NCI-H2171 treated with DMSO at 0.1 percent for 48 hours (cell line): Measurements from ENCODE around the gene TTC6.

ENCODE experiments used
- DNase-seq: peaks from one replicate; lab custom pipeline; 2025; lab: John Stamatoyannopoulos, UW

The TTC6 gene

DNA sequence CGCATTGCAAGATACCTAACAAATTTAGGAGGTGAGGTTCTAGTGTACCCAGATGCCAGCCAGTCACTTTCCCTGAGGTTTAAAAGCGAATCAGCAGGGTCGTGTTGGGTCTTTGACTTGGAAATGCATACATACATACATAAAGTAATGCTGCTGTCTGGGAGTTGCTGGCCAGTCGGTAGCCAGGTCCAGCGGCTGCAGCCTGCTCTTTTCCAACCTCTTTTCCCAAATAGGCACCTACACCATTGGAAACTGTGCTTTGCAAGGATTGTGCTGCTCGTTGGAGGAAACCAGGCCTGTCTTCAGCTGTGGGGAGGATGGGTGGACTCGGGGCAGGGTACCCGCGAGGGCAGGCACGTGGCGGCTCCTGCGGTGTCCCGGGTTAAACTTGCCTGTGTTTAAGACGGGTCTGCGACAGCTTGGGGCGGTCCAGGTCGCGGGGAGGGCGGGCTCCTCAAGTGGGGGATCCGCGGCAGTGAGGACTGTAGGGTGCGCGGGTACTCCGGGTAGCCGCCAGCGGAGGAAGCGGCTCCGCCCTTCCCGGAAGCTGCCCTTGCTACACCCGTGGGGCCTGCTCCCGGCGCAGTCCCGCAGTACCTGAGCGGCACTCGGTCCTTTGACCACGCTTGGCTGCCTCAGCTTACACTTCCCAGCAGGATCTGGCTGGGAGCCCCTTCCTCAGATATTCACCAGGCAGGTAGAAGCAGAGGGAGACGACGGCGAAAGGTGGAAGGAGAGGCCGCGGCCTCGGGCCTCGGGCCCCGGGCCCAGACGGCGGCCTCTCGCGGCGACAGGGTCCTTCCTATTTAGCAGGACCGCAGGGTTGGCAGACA is 2.7 kb downstream of the TTC6 start:
- peak; percentile 66 for DNase-seq

DNA sequence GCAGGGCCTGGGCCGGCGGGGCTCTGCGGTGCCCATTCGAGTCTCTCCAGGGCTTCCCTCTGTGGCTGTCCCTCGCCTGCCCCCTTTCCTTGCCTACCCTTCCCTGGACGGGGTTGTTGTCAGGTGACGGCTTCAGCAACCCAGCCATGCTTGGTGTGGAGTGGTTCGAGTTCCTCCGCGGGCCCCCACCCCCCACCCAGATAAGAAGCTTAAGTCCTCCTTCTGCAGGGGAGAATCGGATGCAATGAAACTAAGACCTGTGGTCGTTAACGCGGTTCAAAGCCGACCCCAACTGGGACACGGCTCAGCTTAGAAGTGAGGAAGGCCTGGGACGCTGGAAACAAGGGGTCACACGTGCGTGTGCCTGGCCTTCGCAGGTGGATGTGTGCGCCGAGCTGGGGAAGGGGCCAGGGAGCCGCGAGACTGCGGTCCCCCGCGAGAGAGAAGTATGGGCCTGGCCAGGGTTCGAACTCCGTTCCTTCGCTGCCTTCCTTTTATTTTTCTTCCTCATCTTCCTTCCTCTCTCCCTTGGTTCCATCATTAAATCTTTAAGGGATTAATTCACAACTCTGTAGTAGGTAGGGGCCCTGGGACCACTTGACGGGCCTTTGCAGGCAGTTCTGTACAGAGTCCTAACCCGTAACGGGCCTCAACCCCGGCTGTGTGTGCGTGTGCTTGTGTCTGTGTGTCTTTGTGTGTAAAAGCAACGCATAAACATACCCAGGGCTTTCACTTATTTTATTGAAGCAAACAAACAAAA is 3.5 kb downstream of the TTC6 start:
- DNase-seq = peak; percentile 55

DNA sequence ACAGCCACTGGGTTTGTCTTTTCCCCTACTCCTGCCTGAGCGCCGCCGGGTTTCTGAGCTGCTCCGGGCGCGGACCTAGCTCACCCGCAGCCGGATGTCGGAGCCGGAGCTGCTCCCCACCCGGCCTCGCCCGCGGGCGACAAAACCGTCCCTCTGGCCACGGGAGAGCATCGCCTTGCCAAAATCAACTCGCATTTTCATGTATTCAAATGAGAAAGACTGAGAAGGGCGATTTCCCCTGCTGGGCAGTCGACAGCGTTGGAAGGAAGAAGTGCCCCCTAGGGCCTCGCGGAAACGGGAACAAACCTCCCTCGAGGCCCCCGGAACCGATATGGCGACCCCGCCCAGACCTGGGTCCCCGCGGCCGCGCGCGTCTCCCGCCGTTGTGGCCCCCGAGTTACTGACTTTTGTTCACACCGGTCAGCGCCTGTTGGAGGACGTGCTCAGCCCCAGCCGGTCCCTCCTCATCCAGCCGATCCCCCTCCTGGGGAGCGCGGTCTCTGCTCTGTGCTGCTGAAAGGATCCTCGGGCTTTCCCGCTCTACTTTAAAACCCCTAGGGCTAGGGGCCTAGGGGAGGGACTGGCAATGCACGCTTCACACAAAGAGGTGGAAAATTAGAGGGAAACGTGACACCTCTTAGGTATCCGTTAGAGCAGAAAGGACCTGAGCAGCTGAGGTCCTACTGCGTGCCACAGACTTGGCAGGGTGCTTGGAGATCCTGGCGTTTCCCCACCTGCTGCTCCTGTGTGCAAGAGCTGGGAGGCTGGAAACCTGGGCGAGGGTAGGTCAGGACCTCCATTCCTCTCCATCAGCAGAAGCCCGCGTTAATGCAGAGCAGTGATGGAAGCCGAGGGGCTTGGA is 4.3 kb downstream of the TTC6 start:
- peak; percentile 82 for DNase-seq

DNA sequence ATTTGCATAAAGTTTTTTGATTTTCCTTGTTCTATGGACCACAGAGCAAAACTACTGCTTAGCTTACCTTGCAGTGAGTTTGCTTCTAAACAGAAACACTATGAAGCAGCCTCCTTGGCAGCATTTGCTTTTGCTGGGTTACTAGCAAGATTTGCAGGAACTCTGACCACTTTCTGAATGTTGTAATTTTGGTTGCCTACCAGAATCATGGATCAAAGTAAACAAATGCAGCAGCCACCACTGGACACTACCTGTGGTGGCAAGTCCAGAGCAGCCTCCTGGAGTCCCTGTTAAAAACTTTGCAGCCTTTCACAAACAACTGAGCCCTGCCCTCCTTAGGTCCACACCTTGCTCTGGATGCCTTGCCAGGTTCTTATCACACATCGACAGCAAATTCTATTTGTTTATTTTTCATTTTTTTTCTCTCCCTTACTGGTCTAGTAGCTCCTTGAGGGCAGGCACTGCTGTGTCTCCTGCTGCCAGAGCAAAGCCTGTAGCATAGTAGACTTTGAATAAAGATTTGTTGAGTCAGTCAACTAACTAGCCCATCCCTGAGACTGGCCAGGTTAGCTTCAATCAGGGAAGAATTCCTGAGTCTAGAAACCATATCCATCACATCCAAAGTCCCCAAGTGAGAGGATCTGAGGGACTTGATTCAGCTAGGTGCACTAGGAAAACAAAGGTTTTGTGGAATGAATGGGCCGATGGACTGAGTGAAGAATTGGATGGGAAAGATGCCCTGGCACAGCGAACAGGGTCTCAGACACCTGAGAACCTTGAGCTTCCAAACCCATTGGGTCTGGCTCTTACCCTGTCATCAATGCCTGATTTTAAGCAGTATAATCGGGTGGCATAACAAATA is 5.7 kb downstream of the TTC6 start:
- no peak for DNase-seq

DNA sequence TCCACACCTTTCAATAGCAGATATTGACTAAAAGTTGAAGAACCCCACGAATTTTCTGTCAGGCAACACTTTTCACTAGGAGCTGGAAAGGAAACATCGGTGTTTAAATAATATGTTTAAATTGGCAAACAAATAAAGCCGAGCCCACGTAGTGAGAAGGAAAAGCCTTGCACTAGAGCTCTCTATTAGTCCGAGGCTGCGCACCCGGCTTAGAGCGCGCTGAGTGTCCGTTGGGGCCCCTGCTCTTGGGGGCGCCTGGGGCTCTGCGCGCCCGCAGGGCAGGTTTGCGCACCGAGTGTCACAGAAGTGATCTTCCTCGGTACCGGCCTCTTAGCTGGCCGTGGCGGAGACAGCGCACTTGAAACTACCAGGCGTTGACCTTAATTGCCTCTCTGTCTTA is 6.4 kb downstream of the TTC6 start:
- DNase-seq = no peak

DNA sequence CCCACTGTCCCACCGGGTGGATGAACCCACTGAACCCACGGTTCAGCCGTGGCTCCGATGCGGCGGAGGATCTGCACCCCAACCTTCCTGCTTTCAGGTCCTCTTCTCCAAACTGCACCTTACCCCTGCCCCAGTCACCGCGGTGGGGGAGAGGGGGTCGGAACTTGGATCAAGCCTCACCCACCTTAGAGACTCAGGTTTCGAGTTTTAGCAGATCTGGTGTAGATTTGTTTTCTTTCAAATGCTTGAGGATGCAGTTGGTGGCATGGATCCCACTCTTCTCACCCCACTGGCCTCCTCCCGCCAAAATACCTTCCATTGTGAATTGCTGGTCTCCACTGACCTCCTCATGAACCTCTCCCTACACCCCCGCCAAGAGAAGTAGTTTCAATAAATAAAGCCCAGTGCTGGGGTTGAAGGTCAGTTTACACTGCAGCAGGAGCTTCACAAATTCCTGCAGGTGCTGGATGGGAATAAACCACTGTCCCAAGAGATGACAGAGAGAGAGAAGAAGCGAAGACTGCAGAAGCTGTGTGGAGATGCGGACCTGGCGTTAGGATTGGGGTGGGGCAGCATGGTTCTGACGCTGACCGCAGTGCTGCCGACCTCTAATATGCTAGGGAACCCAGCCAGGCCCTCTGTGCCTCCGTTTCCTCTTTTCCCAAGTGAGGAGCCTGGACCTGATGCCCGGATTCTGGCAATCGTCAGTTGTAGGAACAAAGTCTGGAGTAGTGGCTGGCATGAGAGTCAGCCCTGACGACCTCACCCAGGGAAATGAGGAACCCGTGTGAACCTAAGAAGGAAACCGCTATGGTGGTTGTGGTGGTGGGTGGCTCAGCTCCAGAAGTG is 7.4 kb downstream of the TTC6 start:
- no peak for DNase-seq

DNA sequence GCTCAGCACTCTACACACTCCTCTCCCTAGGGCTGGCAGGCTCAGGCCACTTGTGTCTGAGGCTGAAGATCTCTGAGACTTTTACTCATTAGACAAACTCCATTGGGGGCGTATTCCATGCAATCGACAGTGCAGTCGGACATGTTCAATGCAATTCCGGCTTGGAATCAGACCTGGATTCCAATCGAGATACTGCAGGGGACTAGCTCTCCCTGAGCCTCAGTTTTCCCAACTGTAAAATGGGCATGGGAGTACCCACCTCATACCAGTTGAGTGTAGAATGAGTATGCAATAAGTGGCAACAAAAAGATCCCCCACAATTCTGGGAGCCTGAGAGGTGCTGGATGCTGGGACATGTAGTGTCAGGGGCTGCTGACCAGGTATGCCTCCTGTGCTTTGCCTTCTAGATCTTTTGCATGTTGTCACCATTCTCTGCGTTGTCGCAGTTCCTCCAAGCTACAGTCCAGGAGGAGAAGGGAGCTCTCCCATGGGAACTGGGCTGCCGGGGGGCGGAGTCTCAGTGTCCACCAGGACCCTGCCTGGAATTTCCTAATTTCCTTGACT is 8.3 kb downstream of the TTC6 start:
- no peak for DNase-seq

DNA sequence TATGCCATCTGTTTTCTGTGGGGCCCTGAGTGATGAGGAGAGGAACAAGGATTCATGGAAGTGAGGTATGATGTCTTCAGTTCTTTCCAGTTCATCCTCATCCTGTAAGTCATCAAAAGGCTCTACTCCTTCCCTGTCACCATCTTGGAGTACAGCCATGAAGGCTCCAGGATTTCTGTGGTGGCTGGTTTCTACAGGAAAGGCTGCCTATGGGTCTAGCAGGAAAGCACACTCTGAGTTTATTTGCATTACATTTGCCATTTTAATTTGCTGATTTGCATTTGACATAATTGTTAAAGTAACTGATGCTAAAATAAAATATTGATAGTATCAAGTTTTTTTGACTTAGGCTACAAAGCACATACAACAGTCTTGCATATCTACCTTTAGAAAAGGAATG is 11.2 kb downstream of the TTC6 start:
- DNase-seq = no peak

DNA sequence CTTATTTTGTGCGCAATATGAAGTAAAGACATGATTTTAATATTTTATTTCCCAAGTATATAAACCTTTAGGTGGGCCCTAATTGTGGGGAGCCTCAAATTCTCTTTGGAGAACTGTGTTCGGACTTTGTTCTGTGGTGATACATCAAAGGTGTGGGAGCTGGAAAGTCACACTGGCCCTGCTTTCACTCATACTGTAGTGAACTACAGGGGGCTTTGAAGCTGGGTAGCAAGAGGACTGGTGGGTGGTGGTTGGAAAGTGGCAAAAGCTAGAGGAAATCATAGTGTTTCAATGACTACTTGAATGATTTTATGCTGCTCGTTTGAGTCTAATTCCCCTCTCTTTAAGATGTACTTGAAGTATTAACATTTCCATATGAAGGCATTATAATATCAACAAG is 13.2 kb downstream of the TTC6 start:
- no peak for DNase-seq

DNA sequence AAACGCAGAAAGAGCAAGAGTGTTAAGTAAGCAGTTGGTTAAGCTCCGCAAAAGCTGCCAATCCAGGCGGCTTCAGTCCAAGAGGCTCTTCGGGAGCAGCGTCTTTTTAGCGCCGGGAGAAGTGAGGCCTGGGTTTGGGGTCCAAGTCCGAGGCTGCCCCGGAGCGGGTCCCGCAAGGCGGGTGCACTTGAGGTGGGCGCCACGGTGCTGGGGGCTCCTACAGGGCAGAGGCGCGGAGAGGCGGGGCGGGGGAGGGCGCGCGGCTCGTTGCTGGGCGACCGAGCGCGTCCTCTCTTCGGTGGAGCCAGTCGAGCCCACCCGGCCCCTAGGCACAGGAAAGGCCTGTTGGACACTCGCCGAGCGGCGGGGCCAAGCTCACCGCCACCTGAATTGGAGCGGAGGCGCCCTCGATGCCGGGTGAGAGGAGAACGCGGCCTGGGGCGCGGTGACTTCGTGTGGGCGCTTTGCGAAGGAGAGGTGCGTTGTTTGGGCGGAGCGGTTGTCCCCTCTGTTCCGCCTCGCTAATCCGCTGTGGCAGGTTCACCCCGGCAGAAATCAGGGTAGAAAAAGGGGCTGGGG is 15.6 kb downstream of the TTC6 start:
- DNase-seq = no peak

DNA sequence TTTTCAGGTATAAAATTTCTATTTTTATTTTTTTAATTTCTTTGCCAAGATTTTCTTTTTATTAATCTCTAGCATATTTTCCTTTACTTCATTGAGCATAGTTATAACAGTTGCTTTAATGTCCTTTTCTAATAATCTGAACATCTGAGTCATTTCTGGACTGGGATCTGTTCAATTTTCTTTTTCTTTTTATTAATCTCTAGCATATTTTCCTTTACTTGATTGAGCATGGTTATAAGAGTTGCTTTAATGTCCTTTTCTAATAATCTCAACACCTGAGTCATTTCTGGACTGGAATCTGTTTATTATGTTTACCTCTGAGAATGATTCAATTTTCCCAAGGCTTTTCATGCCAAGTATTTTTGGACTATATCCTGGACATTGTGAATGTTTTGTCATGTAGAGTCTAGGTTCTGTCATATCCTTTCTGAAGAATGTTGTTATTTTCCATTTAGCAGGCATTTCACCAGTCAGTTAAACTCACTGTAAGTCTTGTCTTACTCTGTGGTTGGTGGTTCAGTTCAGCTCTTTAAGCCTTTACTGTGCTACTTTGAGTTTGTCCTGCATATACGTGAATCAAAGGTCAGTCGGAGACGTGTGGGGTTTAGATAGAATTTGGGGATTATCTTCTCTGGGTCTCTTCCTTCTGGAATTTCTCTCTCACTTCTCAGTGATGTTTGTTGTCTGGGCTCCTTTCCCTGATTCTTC is 20.3 kb downstream of the TTC6 start:
- no peak for DNase-seq

DNA sequence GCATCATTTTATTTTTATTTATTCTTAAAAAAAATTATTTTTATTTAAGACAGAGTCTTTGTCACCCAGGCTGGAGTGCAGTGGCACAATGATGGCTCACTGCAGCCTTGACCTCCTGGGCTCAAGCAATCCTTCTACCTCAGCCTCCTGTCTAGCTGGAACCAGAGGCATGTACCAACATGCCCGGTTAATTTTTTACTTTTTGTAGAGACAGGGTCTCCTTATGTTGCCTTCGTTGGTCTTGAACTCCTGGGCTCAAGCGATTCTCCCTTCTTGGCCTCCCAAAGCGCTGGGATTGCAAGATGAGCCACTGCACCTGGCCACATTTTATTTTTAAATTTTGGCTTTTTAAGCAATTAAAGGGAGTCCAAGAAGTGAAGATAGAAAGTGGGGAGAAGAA is 21.4 kb downstream of the TTC6 start:
- DNase-seq = no peak

DNA sequence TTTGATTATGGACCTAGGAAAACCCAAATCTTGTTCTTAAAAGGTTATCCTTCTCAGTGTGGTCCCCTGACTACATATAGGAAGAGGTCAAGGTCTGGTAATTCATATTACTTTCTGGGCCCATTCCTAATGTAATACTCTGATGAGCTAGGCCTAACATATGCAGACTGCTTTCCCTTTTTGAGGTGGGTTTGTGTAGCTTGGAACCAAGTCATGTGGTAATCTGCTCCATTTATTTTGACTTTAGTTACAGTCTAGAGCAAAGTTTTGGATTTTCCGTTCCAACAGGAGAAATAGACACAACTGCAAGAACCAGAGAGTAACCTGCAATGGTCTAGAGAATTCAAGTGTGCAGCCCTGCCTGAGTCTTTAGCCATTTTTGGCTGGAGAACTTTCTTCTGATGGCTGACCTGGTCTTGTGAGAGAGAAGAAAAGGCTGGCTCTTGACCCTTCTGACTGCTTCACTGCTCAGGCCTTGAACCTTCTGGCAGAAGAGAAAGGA is 22.5 kb downstream of the TTC6 start:
- no peak for DNase-seq

DNA sequence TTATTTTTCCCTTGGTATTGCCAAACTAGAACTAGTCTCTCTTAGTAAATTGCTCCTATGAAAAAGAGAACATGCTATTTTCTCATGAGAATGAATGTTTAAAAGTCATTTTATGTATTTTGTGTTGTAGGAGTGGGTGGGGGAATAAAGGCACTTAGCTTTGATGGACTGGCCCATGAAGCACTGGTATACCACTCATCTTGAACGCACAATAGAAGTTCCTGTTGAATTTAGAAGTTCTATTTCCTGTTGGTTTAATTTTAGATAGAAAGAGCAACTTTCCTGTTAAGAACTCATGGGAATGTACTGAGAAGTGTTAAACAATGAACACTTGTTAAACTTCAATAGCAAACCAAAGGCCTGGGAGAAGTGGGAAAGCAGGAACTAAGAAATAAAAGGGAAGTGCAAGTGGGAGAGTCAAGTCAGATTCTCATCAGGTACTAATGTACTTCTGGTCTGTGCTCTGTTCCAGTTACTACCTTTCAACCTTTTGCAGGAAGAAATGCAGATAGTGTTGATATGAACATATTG is 23.1 kb downstream of the TTC6 start:
- no peak for DNase-seq

DNA sequence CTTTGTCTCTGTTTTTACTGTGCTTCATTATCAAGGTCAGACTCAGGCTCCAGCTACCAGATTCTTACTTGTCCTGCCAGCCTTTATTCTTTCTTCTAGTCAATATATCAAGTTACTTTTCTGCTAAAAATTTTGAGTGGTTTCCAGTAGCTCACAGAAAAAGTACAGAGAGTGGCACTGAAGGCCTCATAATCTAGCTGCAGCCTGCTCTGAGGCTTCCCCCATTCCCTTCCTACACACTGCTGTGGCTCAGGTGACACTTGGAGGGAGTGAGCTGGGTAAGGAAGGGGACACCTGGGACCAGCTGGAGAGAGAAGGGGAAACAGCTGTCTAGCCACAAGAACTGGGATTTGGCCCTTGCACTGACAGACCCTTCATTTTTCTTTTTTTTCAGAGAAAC is 25.4 kb downstream of the TTC6 start:
- peak; percentile 83 for DNase-seq

DNA sequence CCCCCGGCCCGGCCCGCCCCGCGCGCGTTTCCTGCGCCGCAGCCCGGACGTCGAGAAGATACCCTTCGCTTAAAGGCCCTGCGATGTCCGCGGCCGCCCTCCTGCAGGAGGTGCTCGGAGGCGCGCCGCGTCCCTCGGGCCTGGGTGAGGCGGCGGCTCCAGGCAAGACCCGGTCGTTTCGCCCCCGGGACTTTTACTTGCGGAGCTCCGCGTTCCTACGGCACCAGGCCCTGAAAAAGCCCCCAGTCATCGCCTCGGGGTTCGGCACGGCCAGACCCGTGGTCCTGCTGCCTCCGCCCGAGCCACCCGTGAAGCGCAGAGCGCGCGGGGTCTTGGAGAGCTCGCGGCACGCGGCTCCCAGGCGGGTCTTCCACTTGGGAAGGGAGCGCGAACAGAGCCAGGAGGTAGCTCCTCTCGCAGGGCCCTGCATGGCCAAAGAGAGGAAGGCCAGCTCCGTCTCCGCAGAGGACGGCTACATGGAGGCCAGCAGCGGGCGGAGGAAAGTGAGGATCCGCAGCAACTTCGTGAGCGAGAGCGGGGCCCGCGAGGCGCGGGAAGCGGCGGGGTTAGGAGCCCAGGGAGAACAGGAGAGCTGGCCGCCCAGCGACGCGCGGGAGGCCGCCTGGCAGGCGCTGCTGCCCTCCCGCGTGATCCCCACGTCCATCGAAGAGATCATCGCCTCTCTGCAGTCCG is 26.9 kb downstream of the TTC6 start:
- DNase-seq = no peak

DNA sequence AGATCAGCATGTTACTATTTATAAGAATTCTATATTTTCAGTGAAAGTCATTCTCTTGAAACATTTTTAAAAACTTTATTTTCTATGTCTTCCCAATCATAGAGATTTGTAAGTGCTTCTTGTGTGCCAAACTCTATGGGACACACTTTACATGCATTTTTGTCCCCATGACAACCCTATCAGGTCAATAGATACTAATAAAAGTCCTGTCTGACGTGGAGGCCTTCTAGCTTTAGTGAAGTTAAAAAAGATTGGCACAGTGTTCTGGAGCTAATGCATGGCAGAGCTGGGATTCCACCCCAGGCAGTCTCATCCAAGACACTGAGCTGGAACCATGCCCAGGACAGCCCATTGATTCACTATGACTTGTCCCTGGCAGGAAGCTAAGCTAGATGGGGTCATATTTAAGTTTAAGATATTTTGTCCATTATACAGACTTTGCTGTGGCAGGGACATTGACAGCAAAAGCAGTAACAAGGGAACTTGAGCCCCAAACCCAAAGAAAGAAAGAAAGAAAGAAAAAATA is 28.1 kb downstream of the TTC6 start:
- no peak for DNase-seq

DNA sequence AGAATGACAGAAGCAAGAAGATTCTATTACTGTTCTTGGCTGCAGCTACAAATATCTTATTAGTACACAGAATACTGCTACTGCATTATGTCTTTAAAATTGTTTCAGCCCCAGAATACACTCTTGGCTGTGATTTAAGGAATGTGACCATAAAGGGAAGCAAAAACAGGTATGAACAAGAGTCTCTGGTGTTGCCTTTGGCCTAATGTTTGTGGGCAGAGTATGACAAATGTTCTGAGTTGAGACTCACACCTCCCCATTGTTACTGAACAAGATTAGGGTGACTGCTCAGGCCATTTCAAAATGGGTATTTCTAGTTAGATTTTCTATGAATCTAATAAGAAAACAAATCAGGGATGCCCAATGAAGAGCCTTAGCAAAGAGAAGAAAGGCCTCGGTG is 28.5 kb downstream of the TTC6 start:
- no peak for DNase-seq
